HG02623 (cell line): ENCODE data around the gene MTMR2.
A peak's percentile ranks its signal among the peaks of the same experiment; 100 is the strongest.

ENCODE experiments used
- ATAC-seq: cut with Tn5 transposase; IDR thresholded peaks from one replicate; pipeline ENCODE4 v1.9.1; 2021; ENCODE audit warnings: moderate library complexity; ENCODE audit not compliant: unreplicated experiment

MTMR2 gene

DNA sequence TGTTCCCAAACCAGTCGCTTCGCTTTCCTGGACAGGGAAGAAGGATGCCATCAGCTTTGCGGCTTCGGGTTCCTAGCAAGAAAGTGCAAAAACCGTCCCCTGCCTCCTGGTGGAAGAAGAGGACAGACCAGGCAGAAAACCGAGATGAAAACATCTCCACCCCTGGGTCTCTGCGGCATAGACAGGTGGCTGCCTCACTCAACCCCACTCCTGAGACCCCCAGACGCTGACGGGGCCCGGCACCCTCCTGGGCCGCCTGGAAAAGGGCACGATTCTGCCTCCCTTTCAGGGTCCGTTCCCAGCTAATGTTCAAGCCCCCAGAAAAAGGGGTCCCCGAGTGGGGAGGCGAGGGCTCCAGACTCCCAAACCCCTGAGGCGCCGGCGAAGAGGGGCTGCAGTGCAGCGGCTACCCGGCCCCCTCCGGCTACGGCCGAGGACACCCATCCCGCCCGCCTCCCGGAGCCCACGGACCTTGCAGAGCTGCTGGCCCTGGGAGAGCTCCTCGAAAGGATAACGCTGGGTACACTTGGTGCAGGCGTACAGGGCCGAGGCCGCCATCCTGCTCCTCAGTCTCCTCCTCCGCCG lies 134.9 kb downstream of the MTMR2 start:
- peak; percentile 1 for ATAC-seq
